Neural cell (in vitro differentiated cells): ENCODE results near the gene MCC.

ENCODE experiments used
- EZH2 ChIP-seq: fragments of 200-600, 300-800 bp; shearing (Covaris generic), sonication (generic); IDR thresholded peaks from 2 replicates; pipeline ENCODE4 v1.6.1; 2014; ENCODE audit warnings: antibody characterized with exemption, low read length, borderline replicate concordance, mild to moderate bottlenecking; ENCODE audit not compliant: insufficient read depth, poor library complexity, severe bottlenecking
- MXI1 ChIP-seq: fragments of 450-650 bp; conservative IDR thresholded peaks from 2 replicates; pipeline ENCODE4 v1.6.1; 2014; ENCODE audit warnings: antibody characterized with exemption, mild to moderate bottlenecking; ENCODE audit not compliant: poor library complexity, severe bottlenecking
- POLR2AphosphoS5 ChIP-seq: IDR thresholded peaks from 2 replicates; pipeline ENCODE4 v1.6.1; 2012
- RAD21 ChIP-seq: fragments of 450-650 bp; conservative IDR thresholded peaks from 2 replicates; pipeline ENCODE4 v1.6.1; 2014; ENCODE audit warnings: antibody characterized with exemption, mild to moderate bottlenecking, moderate library complexity
- REST ChIP-seq: IDR thresholded peaks from 2 replicates; pipeline ENCODE4 v1.6.1; 2012; ENCODE audit warnings: borderline replicate concordance
- SMC3 ChIP-seq: fragments of 450-650 bp; conservative IDR thresholded peaks from 2 replicates; pipeline ENCODE4 v1.6.1; 2014; ENCODE audit warnings: antibody characterized with exemption, mild to moderate bottlenecking, moderate library complexity; ENCODE audit not compliant: poor library complexity
- TAF1 ChIP-seq: IDR thresholded peaks from 2 replicates; pipeline ENCODE4 v1.6.1; 2012; ENCODE audit warnings: low read depth
- TF ChIP-seq, protein P1 (sequence below): fragments of 450-650 bp; IDR thresholded peaks from 2 replicates; pipeline ENCODE4 v1.5.1; 2014; ENCODE audit warnings: antibody characterized with exemption, mild to moderate bottlenecking, moderate library complexity; ENCODE audit not compliant: poor library complexity, severe bottlenecking

DNA sequence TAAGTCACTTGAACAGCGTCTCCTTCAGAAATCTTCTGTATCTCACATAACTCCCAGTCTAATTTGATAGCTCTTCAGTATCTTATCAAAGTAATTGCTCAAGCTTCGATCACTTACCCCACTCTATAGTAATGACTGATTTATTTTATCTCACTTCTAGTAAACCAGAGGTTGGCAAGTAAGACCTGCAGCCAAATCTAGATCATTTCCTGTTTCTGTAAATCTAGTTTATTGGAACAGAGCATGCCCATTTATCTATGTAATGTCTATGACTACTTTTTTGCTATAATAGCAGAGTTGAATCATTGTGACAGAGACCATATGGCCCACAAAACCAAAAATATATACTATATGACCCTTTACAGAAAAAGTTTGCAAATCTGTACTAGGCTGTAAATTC, 93.6 kb downstream of the MCC start:
- TF ChIP-seq, protein P1, sequence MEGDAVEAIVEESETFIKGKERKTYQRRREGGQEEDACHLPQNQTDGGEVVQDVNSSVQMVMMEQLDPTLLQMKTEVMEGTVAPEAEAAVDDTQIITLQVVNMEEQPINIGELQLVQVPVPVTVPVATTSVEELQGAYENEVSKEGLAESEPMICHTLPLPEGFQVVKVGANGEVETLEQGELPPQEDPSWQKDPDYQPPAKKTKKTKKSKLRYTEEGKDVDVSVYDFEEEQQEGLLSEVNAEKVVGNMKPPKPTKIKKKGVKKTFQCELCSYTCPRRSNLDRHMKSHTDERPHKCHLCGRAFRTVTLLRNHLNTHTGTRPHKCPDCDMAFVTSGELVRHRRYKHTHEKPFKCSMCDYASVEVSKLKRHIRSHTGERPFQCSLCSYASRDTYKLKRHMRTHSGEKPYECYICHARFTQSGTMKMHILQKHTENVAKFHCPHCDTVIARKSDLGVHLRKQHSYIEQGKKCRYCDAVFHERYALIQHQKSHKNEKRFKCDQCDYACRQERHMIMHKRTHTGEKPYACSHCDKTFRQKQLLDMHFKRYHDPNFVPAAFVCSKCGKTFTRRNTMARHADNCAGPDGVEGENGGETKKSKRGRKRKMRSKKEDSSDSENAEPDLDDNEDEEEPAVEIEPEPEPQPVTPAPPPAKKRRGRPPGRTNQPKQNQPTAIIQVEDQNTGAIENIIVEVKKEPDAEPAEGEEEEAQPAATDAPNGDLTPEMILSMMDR, result no peak
- TF ChIP-seq EZH2 (no peak), POLR2AphosphoS5 (no peak), RAD21 (no peak), MXI1 (no peak), TAF1 (no peak), SMC3 (no peak), REST (no peak)
